Activated CD8-positive, alpha-beta T cell treated with anti-CD3 and anti-CD28 coated beads for 36 hours (primary cell): Measurements from ENCODE around the gene BOC. TPM values are rescaled to one million over a fixed set of nuclear protein-coding genes. Genes with fewer than 3 reads are reported as not detected.
A peak's percentile ranks its signal among the peaks of the same experiment; 100 is the strongest.

ENCODE experiments used
- ATAC-seq: fragments of 200-7000 bp; cut with Tn5 transposase; one replicate; pipeline ENCODE4 v1.10.0; 2021; ENCODE audit warnings: mild to moderate bottlenecking, moderate library complexity
- CTCF ChIA-PET: fragments of 350-600 bp; sonication (Branson Sonifier 250); formaldehyde crosslinking; loops from one replicate; lab custom pipeline; 2021; ENCODE audit warnings: antibody characterized with exemption; lab: Charles Lee
- POLR2A ChIA-PET: fragments of 350-600 bp; sonication (Branson Sonifier 250); formaldehyde crosslinking; loops from one replicate; lab custom pipeline; 2021; ENCODE audit warnings: antibody characterized with exemption; lab: Charles Lee
- DNase-seq: peaks from one replicate; pipeline ENCODE4 v3.0.0-alpha.2; 2020
- H3K27ac Mint-ChIP-seq: one replicate; pipeline ENCODE4 v1.8.0; 2021; ENCODE audit warnings: mild to moderate bottlenecking, mixed read lengths
- H3K27me3 Mint-ChIP-seq: one replicate; pipeline ENCODE4 v1.8.0; 2021; ENCODE audit warnings: mixed read lengths
- H3K36me3 Mint-ChIP-seq: one replicate; pipeline ENCODE4 v1.8.0; 2021; ENCODE audit warnings: low read depth, mixed read lengths
- H3K4me1 Mint-ChIP-seq: one replicate; pipeline ENCODE4 v1.8.0; 2021; ENCODE audit warnings: low read depth, mixed read lengths
- H3K4me3 Mint-ChIP-seq: one replicate; pipeline ENCODE4 v1.8.0; 2021; ENCODE audit warnings: mild to moderate bottlenecking, moderate library complexity, mixed read lengths
- H3K9me3 Mint-ChIP-seq: one replicate; pipeline ENCODE4 v1.8.0; 2021; ENCODE audit warnings: mixed read lengths
- intact Hi-C: fragments of 100-400 bp; cut with micrococcal nuclease; formaldehyde crosslinking; loops from one replicate; pipeline ENCODE4 v1.10.0; 2022
- total RNA-seq, 2 experiments: library from RNA; stranded (reverse); gene quantifications; one replicate each; pipeline ENCODE4 v1.2.3, GENCODE V29; 2021
- TF ChIP-seq, protein P1 (sequence below): fragments of 200-600 bp; IDR thresholded peaks from one replicate; pipeline ENCODE4 v1.8.0; 2022; ENCODE audit warnings: antibody characterized with exemption, mild to moderate bottlenecking

The BOC gene
- total RNA-seq, 2 experiments from 2014 or later: 0.20 to 0.49 TPM

GRCh38 chr3:113275929-113276750, 64.8 kb downstream of the BOC start:
- intact Hi-C loops: no loop called here
- peak; percentile 65 for ATAC-seq

GRCh38 chr3:113276751-113277080, 65.4 kb downstream of the BOC start:
- H3K4me3 Mint-ChIP-seq: peak overlapping the region; percentile 12
- peaks cover 1% of the 10 kb centered on the region for H3K27me3 Mint-ChIP-seq
- H3K4me1 Mint-ChIP-seq: peaks cover 7% of the 10 kb centered on the region
- POLR2A ChIA-PET: interaction anchor here (0.6 kb wide), 1 partner anchor 520 kb away, joined by 4 read pairs; no protein-coding TSS in a partner anchor
- CTCF ChIA-PET: interaction anchor here (4.1 kb wide), 1 partner anchor 12 kb away, joined by 15 read pairs; no protein-coding TSS in a partner anchor
- intact Hi-C loops: no loop called here
- TF ChIP-seq, protein P1, sequence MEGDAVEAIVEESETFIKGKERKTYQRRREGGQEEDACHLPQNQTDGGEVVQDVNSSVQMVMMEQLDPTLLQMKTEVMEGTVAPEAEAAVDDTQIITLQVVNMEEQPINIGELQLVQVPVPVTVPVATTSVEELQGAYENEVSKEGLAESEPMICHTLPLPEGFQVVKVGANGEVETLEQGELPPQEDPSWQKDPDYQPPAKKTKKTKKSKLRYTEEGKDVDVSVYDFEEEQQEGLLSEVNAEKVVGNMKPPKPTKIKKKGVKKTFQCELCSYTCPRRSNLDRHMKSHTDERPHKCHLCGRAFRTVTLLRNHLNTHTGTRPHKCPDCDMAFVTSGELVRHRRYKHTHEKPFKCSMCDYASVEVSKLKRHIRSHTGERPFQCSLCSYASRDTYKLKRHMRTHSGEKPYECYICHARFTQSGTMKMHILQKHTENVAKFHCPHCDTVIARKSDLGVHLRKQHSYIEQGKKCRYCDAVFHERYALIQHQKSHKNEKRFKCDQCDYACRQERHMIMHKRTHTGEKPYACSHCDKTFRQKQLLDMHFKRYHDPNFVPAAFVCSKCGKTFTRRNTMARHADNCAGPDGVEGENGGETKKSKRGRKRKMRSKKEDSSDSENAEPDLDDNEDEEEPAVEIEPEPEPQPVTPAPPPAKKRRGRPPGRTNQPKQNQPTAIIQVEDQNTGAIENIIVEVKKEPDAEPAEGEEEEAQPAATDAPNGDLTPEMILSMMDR: no peak
- H3K9me3 Mint-ChIP-seq: no peaks in the 10 kb centered on the region
- ATAC-seq: no peak
- DNase-seq: no peak
- no peaks in the 10 kb centered on the region for H3K36me3 Mint-ChIP-seq
- no peak overlapping the region for H3K27ac Mint-ChIP-seq

More at GRCh38 chr3:113275929-113276750, 64.8 kb downstream of the BOC start:
- Mint-ChIP-seq H3K4me3 (peak overlapping the region; percentile 12), H3K36me3 (no peaks in the 10 kb centered on the region), H3K27me3 (peaks cover 1% of the 10 kb centered on the region), H3K4me1 (peaks cover 7% of the 10 kb centered on the region), H3K9me3 (no peaks in the 10 kb centered on the region), H3K27ac (no peak overlapping the region)
- peak; percentile 7 for DNase-seq
- TF ChIP-seq, protein P1: no peak
- ChIA-PET CTCF (interaction anchor here (1.2 to 4.1 kb wide), 2 partner anchors 12 to 13 kb away, joined by 3 to 15 read pairs; no protein-coding TSS in a partner anchor), POLR2A (interaction anchor here (0.6 kb wide), 1 partner anchor 520 kb away, joined by 4 read pairs; no protein-coding TSS in a partner anchor)

- Mint-ChIP-seq H3K36me3 (no peaks in the 10 kb centered on the region), H3K9me3 (no peaks in the 10 kb centered on the region), H3K4me3 (no peak overlapping the region), H3K27ac (no peak overlapping the region), H3K27me3 (peaks cover 1% of the 10 kb centered on the region), H3K4me1 (peaks cover 7% of the 10 kb centered on the region)
- ChIA-PET CTCF (interaction anchor here (4.1 kb wide), 1 partner anchor 12 kb away, joined by 15 read pairs; no protein-coding TSS in a partner anchor), POLR2A (no interaction called here)
- TF ChIP-seq, protein P1: no peak
- DNase-seq (no peak), ATAC-seq (no peak)
- intact Hi-C loops: no loop called here
Measured at GRCh38 chr3:113277414-113277813, 66.1 kb downstream of the BOC start.

- POLR2A ChIA-PET: no interaction called here
- no peaks in the 10 kb centered on the region for H3K36me3 Mint-ChIP-seq
Measured at GRCh38 chr3:113277941-113278598, 66.7 kb downstream of the BOC start.

More at GRCh38 chr3:113277941-113278598, 66.7 kb downstream of the BOC start:
- ATAC-seq (no peak), DNase-seq (no peak)
- Mint-ChIP-seq H3K27ac (no peak overlapping the region), H3K4me3 (no peak overlapping the region), H3K27me3 (peaks cover 1% of the 10 kb centered on the region), H3K4me1 (peaks cover 7% of the 10 kb centered on the region), H3K9me3 (no peaks in the 10 kb centered on the region)
- TF ChIP-seq, protein P1: no peak
- intact Hi-C loops: no loop called here
- CTCF ChIA-PET: interaction anchor here (4.1 kb wide), 1 partner anchor 11 kb away, joined by 15 read pairs; no protein-coding TSS in a partner anchor
